HG02610 (cell line): Measurements from ENCODE around the gene A3GALT2.
A peak's percentile ranks its signal among the peaks of the same experiment; 100 is the strongest.

Experiments
- ATAC-seq: cut with Tn5 transposase; IDR thresholded peaks from one replicate; pipeline ENCODE4 v1.9.1; 2021; ENCODE audit warnings: mild to moderate bottlenecking, moderate library complexity; ENCODE audit not compliant: unreplicated experiment

A3GALT2 gene

GRCh38 chr1:33320619-33321165, at the start of gene A3GALT2:
TSS of gene A3GALT2 (minus strand) at chr1:33321098. CDS start at chr1:33321098, 0 bp downstream.
- no peak for ATAC-seq

- no peak for ATAC-seq
These were observed 49.4 kb upstream of the A3GALT2 start for GRCh38 chr1:33370301-33370700.

DNA sequence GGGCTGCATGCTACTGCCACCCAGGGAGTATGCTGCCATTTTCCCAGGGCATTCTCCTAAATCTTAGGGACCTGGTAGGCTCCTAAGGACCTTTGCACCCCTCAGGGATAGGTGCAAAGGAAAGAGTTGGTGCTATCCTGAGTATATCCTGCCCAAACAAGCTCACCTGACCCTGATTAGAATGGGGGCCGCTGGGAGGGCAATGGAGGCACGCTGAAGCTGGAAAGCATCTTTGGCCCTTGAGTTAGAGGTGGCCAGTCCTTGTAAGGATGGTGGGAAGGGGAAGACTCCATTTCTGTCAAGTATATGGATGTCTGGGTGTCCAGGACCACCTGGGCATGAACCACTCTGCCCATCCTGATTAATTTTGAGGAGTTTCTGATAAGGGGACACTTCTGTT, 48.9 kb upstream of the A3GALT2 start:
- ATAC-seq = no peak

- no peak for ATAC-seq
These were observed 48.2 kb upstream of the A3GALT2 start for GRCh38 chr1:33369081-33369480.

- ATAC-seq = no peak
These were observed 47.5 kb upstream of the A3GALT2 start for GRCh38 chr1:33368431-33368830.

DNA sequence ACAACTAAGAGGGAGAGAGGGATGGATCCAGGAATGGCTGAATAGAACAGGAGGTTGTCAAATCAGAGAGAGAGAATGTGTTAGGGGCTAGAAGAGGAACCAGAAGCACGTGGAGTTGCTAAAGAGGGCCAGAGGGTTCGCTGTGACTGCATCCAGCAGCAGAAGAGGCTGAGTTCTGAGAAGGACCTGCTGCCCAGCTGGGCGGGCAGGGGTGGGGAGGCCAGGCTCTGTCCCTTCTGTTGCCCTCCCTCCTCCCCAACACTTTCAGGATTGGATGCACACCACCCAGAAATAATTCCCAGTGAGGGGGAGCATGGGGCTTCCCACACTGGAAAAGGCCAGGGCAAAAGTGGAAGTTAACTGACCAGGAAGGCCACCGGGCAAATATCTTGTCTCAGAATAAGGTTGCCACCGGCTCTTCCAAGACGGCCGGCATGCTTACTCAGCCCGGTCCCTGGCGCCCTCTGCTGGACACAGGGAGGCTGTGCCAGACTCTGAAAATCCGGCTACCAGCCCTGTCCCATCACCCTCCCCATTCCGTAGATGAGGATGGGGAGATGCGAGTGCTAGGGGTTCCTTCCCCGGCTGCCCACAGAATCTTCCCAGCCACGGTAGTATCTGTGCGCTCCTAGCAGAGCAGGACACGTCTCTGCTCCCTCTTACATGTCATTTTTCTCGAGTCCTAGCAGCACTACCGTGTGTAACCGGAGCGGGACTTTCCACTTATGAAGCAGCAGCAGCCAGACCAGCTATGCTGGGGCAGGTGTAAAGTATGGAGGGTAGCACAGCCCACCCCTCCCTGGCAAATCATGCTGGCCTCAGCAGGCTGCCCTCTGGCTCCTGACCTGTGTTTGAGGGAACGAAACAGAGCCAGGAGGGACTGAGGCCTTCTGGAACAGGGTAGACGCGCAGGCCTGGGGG, 46.8 kb upstream of the A3GALT2 start:
- peak; percentile 56 for ATAC-seq

DNA sequence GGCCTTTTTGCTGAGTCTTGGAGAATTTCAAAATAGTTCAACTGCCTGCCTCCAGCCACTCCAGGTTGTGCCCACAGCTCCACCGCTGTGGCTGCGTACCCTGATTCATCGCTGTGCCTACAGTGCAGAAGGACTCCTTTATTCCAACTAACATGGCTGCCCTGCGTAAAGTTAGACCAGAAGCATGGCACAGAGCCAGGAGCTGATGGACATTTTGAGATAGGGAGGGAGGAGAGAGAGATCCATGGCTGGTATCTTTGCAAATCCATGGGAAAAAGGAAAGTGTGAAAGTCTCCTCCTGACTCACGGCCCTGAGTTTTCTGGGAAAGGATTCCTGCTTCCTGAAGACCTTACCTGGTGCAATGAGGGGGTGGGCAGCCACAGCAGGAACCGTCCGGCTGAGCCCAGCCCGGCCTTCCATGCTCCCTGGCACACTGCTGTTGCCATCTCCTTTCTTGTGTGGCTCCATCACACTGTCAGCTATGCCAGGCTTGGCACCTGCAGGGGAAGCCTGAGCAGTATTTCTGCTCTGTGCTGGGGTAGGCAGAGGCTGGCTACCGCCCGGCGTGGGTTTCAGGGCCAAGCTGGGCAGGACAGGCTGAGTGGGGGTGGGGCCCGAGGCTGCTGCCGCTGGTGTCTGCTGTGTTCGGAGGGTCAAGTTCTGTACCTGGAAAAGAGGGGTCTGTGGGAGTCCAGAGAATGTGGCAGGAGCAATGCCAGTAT, 46.0 kb upstream of the A3GALT2 start:
- ATAC-seq = no peak

GRCh38 chr1:33365560-33365997, 44.7 kb upstream of the A3GALT2 start:
- ATAC-seq = no peak

- ATAC-seq = no peak
These were observed 43.6 kb upstream of the A3GALT2 start for GRCh38 chr1:33364565-33364918.

- ATAC-seq = no peak
These were observed 42.6 kb upstream of the A3GALT2 start for GRCh38 chr1:33363470-33363861.

GRCh38 chr1:33363021-33363420, 42.1 kb upstream of the A3GALT2 start:
- ATAC-seq = no peak

GRCh38 chr1:33361532-33362235, 40.8 kb upstream of the A3GALT2 start:
- peak; percentile 51 for ATAC-seq

- no peak for ATAC-seq
These were observed 39.5 kb upstream of the A3GALT2 start for GRCh38 chr1:33360367-33360766.

GRCh38 chr1:33359931-33360330, 39.0 kb upstream of the A3GALT2 start:
- no peak for ATAC-seq

GRCh38 chr1:33358795-33359503, 38.1 kb upstream of the A3GALT2 start:
- no peak for ATAC-seq

DNA sequence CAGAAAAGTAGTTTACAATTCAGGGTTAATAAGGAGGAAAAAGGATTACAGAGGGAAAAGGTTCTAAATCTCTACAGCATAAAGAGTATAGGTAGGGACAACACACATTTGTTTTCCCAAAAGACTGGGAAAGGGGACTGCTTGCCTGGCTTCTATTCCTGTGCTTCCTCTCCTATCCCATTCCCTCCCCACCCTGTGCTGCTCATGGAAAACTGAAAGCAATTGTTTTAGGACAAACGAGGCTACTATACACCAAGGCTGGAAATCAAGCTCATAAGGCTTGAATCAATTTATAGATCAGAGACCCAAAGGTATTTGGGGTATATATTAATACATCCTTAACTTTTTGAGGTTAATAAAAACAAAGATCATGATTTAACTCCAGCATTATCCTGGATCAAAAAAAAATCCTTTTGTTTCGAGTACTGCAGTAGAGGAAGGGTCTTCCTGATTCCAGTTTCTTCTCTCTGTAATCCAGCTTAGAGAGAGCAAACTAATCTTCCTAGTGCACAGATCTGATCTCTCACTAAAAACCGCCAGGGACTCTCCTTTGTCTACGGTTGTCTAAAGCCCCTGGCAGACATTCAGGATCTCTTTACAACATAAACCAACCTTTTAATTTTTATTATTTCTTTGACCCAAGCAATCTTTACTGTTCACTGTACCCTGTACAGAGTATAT, 37.4 kb upstream of the A3GALT2 start:
- ATAC-seq = no peak

DNA sequence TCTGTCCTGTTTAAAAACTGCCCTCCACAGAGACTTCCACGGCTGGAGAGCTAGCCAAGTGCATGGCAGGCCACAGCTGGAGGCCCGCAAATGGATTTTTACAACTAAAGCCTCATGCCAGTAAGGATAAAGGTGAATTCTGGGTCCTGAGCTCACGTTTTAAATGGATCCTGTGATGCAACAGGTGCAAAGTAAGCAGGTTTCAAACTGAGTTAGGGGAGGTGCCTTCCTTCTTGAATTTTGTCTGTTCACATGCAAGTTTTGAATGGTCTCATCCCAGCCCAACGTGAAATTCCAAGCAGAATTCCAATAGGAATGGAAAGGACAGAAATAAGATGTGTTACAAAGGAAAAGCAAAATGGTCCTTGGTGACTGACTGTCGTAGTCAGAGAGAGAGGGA, 36.2 kb upstream of the A3GALT2 start:
- ATAC-seq = no peak

DNA sequence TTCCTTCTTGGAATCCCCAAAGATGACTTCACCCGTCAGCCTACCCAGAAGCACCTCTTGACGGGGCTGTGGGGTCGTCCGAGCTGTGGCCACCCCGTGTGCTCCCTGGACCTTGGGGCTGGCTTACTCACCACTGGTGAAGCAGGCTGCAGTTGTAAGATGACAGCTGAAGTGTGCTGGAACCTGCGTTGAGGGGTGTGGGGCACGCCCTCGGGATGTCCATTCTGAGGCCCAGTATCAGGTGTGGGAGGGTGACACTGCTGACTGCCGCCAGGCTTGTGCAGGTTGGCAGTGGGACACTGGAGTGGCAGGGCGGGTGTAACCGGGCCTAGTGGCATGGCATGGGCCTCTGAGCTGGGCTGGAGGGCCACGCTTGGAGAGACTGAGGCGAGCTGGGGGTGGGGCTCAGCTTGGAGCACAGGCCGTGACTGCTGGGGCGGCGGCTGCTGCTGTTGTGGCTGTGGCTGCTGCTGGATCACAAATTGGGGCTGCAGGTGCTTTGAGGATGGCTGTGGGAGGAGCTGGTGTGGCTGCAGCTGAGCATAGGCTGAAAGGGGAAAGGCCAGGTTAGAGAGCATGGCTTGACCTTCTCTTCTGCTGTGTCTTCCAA, 33.9 kb upstream of the A3GALT2 start:
- no peak for ATAC-seq

GRCh38 chr1:33353531-33353930, 32.6 kb upstream of the A3GALT2 start:
- no peak for ATAC-seq

DNA sequence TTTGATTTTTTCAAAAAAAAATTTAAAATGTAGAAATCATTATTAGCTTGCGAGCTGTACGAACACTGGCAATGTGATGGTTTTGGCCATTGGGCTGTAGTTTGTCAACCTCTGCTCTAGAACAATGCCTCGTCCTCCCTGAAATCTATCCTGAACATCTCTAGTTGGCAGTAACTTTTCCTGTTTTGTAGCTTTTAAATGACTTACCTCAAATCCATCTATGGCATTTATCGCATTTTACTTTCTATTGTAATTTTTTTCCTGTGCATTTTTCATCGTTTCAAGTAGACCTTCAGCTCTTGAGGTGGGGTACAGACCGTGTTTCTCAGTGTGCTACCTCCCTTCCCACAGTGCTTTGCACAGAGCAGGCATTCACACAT, 30.4 kb upstream of the A3GALT2 start:
- no peak for ATAC-seq
